ENCODE measurements around the gene SLC52A1. TPM values are rescaled to one million over a fixed set of nuclear protein-coding genes. Genes with fewer than 3 reads are reported as not detected.
"Not testable (repeated sequence)": the region's sequence is repeated elsewhere in the genome, so short reads cannot be mapped to it uniquely, and the experiment has no call there.

The SLC52A1 gene
- total RNA-seq, result under 0.01 and 0.43 TPM in 2 replicates

DNA sequence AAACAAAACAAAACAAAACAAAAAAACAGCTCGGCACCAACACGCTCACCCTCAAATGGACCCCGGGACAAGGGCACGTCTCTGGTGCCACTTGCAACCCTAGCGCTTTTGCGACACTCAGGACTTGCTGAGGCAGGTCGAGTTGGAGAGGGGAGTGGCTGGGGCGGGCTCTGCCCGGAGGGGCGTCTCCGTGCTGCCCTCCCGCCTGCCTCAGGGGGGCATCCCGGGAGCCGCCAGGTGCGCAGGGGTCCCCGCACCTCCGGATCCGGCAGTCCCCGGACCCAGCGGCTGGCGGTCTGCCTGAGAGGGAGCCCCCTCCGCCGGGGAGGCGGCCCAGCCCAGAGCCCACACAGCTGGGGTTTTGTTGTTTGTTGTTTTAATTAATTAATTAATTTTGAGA lies at the start of gene SLC52A1:
TSS of gene SLC52A1 (minus strand) at position 112 of the 400 bp plus-strand sequence. CDS start 820 bp downstream, outside the sequence.
- peak within 1 kb of the TSS; percentile 43 for H3K4me3 ChIP-seq (ENCODE audit: low read depth, low read length)
- TF ChIP-seq, protein P1, sequence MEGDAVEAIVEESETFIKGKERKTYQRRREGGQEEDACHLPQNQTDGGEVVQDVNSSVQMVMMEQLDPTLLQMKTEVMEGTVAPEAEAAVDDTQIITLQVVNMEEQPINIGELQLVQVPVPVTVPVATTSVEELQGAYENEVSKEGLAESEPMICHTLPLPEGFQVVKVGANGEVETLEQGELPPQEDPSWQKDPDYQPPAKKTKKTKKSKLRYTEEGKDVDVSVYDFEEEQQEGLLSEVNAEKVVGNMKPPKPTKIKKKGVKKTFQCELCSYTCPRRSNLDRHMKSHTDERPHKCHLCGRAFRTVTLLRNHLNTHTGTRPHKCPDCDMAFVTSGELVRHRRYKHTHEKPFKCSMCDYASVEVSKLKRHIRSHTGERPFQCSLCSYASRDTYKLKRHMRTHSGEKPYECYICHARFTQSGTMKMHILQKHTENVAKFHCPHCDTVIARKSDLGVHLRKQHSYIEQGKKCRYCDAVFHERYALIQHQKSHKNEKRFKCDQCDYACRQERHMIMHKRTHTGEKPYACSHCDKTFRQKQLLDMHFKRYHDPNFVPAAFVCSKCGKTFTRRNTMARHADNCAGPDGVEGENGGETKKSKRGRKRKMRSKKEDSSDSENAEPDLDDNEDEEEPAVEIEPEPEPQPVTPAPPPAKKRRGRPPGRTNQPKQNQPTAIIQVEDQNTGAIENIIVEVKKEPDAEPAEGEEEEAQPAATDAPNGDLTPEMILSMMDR (IDR thresholded peaks at IDR 0.05; ENCODE audit: insufficient read depth, low read depth, low read length), result no peak
- DNase-seq (ENCODE audit: low read depth), result no peak

DNA sequence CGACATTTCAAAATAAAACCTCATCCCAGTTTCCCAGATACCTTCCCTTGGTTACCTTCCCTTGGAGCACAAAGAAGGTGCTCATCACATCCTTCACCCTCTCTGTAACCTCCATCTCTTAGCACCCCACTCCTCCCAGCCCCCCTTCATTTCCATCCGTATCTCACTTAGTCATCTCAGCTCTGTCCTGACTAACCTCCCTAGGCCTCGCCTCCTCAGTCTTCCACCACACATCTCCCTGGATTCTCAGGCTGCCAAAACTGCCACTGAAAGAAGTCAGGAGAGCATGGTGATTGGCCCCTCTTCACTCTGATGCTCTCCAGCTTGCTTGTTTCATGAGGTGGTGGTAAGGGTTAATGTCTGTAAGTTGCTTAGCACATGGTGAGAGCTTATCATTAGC lies 45.4 kb upstream of the SLC52A1 start:
- TF ChIP-seq, protein P1 (IDR thresholded peaks at IDR 0.05; ENCODE audit: insufficient read depth, low read depth, low read length), result no peak
- DNase-seq (ENCODE audit: low read depth), result no peak
- no peak overlapping the region for H3K4me3 ChIP-seq (ENCODE audit: low read depth, low read length)

DNA sequence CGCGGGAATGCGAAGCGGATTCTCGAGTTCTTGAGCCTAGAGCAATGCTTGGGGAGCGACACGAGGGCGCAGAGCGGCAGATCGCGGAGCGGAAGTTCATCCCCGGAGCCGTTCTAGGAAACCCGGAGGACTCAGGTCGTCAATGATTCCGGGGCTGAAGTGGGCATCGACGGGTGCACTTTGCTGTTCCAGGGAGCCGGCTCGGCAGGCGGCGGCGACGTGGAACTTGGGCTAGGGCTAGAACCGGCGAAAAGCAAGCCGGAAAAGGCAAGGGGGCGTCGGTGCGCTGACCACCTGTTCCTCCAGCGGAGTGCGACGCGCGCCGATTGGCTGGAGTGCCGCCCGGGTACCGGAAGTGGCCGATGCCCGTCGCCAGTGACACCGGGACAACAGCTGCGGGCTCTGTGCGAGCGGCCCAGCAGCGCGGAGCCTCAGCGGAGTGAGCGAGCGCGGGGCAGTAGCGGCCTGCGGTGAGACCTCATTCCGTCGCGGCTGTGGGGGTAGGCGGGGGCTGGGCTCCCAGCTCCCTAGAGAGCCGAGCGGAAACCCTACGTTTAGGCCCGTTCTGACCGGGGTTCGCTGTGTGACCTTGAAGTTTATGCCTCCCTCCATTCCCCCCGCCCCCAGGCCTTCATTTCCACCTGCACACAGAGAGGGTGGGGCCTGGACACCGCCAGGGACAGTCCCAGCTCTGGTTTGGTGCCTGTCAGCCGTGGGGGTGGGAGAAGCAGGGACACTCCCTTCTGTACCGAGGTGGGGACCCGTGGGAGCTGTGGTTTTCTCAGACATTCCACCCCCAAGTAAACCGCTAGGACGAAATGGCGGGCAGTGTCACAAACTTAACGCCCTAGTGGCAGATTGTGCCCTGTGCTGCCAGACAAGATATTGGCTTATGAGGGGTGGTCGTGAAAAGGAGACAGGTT lies 43.1 kb upstream of the SLC52A1 start, which contains the start of gene ZFP3:
TSS of gene ZFP3 (plus strand) at position 362 of the 923 bp plus-strand sequence. CDS start 13,038 bp downstream, outside the sequence.
- TF ChIP-seq, protein P1 (IDR thresholded peaks at IDR 0.05; ENCODE audit: insufficient read depth, low read depth, low read length), result no peak
- DNase-seq (ENCODE audit: low read depth), result peak; percentile 71
- H3K4me3 ChIP-seq (ENCODE audit: low read depth, low read length), result peak within 1 kb of the TSS; percentile 79

DNA sequence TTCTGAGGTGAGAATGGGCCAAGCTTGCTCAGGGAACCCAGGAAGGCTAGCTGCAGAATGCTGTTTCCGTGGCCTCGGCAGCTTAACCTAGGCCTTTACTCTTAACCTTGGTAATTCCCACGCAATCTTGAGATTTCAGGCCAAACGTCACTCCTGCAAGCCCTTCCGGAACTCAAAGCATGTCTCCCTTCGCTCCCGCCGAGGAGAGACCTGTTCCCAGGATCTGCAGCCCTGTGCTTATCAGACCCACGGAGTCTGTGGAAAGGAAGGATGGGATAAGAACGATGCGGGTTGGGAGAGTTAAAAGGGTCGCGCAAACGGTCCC lies 42.5 kb upstream of the SLC52A1 start:
- TF ChIP-seq, protein P1 (IDR thresholded peaks at IDR 0.05; ENCODE audit: insufficient read depth, low read depth, low read length), result no peak
- no peak for DNase-seq (ENCODE audit: low read depth)
- H3K4me3 ChIP-seq (ENCODE audit: low read depth, low read length), result peak overlapping the region; percentile 79

DNA sequence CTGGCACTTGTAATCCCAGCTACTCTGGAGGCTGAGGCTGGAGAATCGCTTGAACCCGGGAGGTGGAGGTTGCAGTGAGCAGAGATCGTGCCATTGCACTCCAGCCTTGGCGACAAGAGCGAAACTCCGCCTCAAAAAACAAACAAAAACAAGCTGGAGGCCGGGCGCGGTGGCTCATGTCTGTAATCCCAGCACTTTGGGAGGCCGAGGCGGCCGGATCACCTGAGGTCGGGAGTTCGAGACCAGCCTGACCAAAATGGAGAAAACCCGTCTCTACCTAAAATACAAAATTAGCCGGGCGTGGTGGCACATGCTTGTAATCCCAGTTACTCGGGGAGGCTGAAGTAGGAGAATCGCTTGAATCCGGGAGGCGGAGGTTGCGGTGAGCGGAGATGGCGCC lies 42.0 kb upstream of the SLC52A1 start:
- not testable (repeated sequence) for H3K4me3 ChIP-seq (ENCODE audit: low read depth, low read length); DNase-seq (ENCODE audit: low read depth)

DNA sequence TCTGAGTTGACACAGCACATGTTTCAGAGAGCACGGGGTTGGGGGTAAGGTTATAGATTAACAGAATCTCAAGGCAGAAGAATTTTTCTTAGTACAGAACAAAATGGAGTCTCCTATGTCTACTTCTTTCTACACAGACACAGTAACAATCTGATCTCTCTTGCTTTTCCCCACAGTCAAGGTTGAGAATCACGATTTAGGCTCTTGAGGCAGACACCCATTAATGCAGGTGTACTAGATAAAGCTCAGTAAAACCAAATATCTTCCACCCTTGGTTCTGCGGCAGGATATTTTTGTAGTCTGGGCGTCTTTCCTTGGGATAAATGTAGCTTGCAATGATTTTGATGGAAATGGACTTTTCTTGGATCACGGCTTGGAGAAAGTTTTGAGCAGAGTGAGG lies 40.2 kb upstream of the SLC52A1 start:
- not testable (repeated sequence) for DNase-seq (ENCODE audit: low read depth); H3K4me3 ChIP-seq (ENCODE audit: low read depth, low read length)

DNA sequence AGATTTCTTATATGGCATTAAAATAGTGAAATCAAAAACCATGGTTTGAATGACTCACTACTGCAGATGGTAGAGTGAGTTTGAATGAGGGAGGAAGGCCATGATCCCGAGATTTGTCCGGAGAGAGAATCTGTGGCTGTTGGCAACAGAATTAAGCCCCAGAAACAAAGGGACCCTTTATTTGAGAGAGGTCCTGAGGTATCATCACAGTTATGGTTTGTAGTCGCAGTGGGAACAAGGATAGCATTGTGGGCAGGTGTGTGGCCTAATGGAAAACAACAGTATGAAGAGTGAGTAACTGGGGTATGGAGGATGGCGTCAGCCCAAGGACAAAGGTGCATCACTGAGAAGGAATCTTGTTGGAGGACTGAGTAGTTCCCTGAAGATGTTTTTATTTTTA lies 34.5 kb upstream of the SLC52A1 start:
- TF ChIP-seq, protein P1 (IDR thresholded peaks at IDR 0.05; ENCODE audit: insufficient read depth, low read depth, low read length), result no peak
- H3K4me3 ChIP-seq (ENCODE audit: low read depth, low read length), result no peak overlapping the region
- no peak for DNase-seq (ENCODE audit: low read depth)

DNA sequence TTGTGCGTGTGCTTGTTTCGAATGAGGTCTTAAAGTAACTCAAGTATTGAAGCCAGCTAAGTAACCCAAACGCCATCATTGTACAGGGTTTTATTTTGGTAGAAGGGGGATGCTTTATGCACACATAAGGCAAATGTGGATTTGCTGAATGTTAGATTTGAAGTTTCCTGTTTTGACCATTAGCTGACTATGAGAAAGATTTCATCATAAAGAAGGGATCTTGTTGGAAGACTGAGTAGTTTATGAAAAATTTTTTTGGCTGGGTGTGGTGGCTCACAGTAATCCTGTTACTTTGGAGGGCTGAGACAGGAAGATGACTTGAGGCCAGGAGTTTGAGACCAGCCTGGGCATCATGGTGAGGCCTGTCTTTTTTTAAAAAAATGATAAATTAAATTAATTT lies 33.0 kb upstream of the SLC52A1 start:
- no peak for DNase-seq (ENCODE audit: low read depth)
- TF ChIP-seq, protein P1 (IDR thresholded peaks at IDR 0.05; ENCODE audit: insufficient read depth, low read depth, low read length), result no peak
- H3K4me3 ChIP-seq (ENCODE audit: low read depth, low read length), result no peak overlapping the region
